ENCODE data around the gene HNRNPA0.
A peak's percentile ranks its signal among the peaks of the same experiment; 100 is the strongest.

DNA sequence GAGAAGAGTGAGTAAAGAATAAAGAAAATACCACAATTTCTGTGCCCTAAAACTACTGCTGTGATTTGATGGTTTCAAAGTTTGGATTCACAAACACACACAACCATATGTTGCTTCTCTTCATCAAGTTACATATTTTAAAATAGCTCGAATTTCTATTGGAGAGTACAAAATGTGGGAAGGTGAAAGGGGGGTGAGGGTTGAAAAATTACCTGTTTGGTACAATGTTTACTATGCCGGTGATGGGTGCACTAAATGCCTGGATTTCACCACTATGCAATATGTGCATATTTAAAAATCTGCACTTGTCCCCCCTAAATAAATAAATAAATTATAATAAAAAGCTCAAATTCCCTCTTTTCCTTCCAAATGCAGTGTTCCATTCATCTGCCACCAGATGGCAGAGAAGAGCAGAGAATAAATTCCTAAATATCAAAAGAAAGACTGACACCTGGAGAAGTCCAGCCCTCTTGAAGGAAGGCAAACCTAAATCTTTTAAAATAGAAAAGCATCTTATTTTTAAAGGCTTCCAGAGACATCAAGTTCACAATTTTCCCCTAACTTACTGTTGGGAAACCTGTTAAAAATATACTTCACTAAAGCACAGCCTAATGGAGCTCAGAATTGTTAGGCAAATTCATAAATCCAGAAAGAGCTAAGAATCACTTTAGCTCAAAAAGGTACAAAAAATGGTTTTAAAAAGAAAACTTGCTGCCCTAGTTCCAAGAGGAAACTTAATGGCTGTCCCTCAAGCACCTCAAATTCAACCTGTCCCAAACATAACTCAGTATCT, 24.8 kb upstream of the HNRNPA0 start:
- TF ChIP-seq, protein P1, sequence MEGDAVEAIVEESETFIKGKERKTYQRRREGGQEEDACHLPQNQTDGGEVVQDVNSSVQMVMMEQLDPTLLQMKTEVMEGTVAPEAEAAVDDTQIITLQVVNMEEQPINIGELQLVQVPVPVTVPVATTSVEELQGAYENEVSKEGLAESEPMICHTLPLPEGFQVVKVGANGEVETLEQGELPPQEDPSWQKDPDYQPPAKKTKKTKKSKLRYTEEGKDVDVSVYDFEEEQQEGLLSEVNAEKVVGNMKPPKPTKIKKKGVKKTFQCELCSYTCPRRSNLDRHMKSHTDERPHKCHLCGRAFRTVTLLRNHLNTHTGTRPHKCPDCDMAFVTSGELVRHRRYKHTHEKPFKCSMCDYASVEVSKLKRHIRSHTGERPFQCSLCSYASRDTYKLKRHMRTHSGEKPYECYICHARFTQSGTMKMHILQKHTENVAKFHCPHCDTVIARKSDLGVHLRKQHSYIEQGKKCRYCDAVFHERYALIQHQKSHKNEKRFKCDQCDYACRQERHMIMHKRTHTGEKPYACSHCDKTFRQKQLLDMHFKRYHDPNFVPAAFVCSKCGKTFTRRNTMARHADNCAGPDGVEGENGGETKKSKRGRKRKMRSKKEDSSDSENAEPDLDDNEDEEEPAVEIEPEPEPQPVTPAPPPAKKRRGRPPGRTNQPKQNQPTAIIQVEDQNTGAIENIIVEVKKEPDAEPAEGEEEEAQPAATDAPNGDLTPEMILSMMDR (IDR thresholded peaks at IDR 0.05; ENCODE audit: low read depth, low read length), result peak; percentile 56
- no peak for TF ChIP-seq EZH2phosphoT487 (IDR thresholded peaks at IDR 0.05; ENCODE audit: low read depth)

All from OCI-LY3 (cell line).